Measurements from ENCODE around the gene CHKB. TPM values are rescaled to one million over a fixed set of nuclear protein-coding genes. Genes with fewer than 3 reads are reported as not detected.

Gene CHKB
- total RNA-seq, 1 donor from 2014 or later = 27.5 TPM

- no peak for DNase-seq (ENCODE audit: low read depth, low spot score)
Observed at GRCh38 chr22:50531546-50531961, 51.1 kb downstream of the CHKB start.

GRCh38 chr22:50530877-50531545, 51.6 kb downstream of the CHKB start:
- DNase-seq (ENCODE audit: low read depth, low spot score) = no peak

GRCh38 chr22:50530580-50530876, 52.1 kb downstream of the CHKB start:
- no peak for DNase-seq (ENCODE audit: low read depth, low spot score)

- DNase-seq (ENCODE audit: low read depth, low spot score) = no peak
Observed at GRCh38 chr22:50529897-50530579, 52.6 kb downstream of the CHKB start, which contains the start of gene TYMP. TYMP (minus strand) TSS chr22:50530012; CDS start chr22:50529709, 303 bp downstream.

- DNase-seq (ENCODE audit: low read depth, low spot score) = no peak
Observed at GRCh38 chr22:50529416-50529896, 53.2 kb downstream of the CHKB start.

Other genes starting within 250 kb of the CHKB start
- 62.3 and 72.9 TPM in 2 replicates for gene PPP6R2, start 239.5 kb downstream of the CHKB start, total RNA-seq
- 42.0 and 58.1 TPM in 2 replicates for gene SBF1, start 107.8 kb downstream of the CHKB start, total RNA-seq
- gene ADM2, start 101.3 kb downstream of the CHKB start, total RNA-seq = 0.18 and 0.20 TPM in 2 replicates
- not detected in 2 replicates for gene MIOX, start 96.0 kb downstream of the CHKB start, total RNA-seq
- gene LMF2, start 75.1 kb downstream of the CHKB start, total RNA-seq = 29.5 and 33.4 TPM in 2 replicates
- 32.1 and 47.6 TPM in 2 replicates for gene NCAPH2, start 74.6 kb downstream of the CHKB start, total RNA-seq
- 1.8 and 2.3 TPM in 2 replicates for gene SCO2, start 57.3 kb downstream of the CHKB start, total RNA-seq
- gene TYMP, start 52.8 kb downstream of the CHKB start, total RNA-seq = 11.3 and 14.4 TPM in 2 replicates
- not detected in 2 replicates for gene KLHDC7B, start 37.0 kb downstream of the CHKB start, total RNA-seq
- gene SYCE3, start 19.9 kb downstream of the CHKB start, total RNA-seq = not detected in 2 replicates
- gene CPT1B, start 4.4 kb downstream of the CHKB start, total RNA-seq = 0.92 and 2.7 TPM in 2 replicates
- gene MAPK8IP2, start 17.9 kb upstream of the CHKB start, total RNA-seq = 0.11 and 0.13 TPM in 2 replicates
- 11.2 and 13.1 TPM in 2 replicates for gene ARSA, start 45.3 kb upstream of the CHKB start, total RNA-seq
- 12.2 and 15.1 TPM in 2 replicates for gene SHANK3, start 90.0 kb upstream of the CHKB start, total RNA-seq
- 0.13 TPM in 1 of 2 replicates, not detected in the other for gene ACR, start 155.4 kb upstream of the CHKB start, total RNA-seq
- 6.5 and 6.9 TPM in 2 replicates for gene RABL2B, start 200.8 kb upstream of the CHKB start, total RNA-seq